ENCODE results near the gene STX8.

The STX8 gene

GRCh38 chr17:9488556-9488955 is 87.1 kb downstream of the STX8 start:
- Histone ChIP-seq H3K4me3 (ENCODE audit: low read length) (no peak overlapping the region), H3K9me3 (ENCODE audit: insufficient read depth, low read length) (no peaks in the 10 kb centered on the region)
- TF ChIP-seq CTCF (IDR thresholded peaks at IDR 0.05; ENCODE audit: low read depth, low read length) (no peak), EZH2phosphoT487 (IDR thresholded peaks at IDR 0.05; ENCODE audit: low read depth) (no peak)

GRCh38 chr17:9487406-9487805 is 88.2 kb downstream of the STX8 start:
- no peak overlapping the region for H3K4me2 ChIP-seq (ENCODE audit: low read length)
- no peaks in the 10 kb centered on the region for H3K4me1 ChIP-seq (ENCODE audit: low read length)
- H3K4me3 ChIP-seq (ENCODE audit: low read length) = no peak overlapping the region
- H3K9me3 ChIP-seq (ENCODE audit: insufficient read depth, low read length) = no peaks in the 10 kb centered on the region
- no peak for TF ChIP-seq CTCF (IDR thresholded peaks at IDR 0.05; ENCODE audit: low read depth, low read length)
- no peaks in the 10 kb centered on the region for H3K27me3 ChIP-seq (ENCODE audit: low read depth, low read length)
- H3K27ac ChIP-seq (ENCODE audit: low read length) = no peak overlapping the region
- no peak overlapping the region for H2AFZ ChIP-seq (ENCODE audit: low read depth, low read length)
- H3K79me2 ChIP-seq (ENCODE audit: low read length) = no peaks in the 10 kb centered on the region
- H4K20me1 ChIP-seq (ENCODE audit: insufficient read depth, low read length) = no peaks in the 10 kb centered on the region
- H3K9ac ChIP-seq (ENCODE audit: low read length) = no peak overlapping the region
- no peaks in the 10 kb centered on the region for H3K36me3 ChIP-seq (replicated peaks; ENCODE audit: low read depth, low read length)

More at GRCh38 chr17:9488556-9488955, 87.1 kb downstream of the STX8 start:
- Histone ChIP-seq H3K27me3 (ENCODE audit: low read depth, low read length) (no peaks in the 10 kb centered on the region), H3K4me2 (ENCODE audit: low read length) (no peak overlapping the region), H3K36me3 (replicated peaks; ENCODE audit: low read depth, low read length) (no peaks in the 10 kb centered on the region), H3K27ac (ENCODE audit: low read length) (no peak overlapping the region), H3K9ac (ENCODE audit: low read length) (no peak overlapping the region), H3K79me2 (ENCODE audit: low read length) (no peaks in the 10 kb centered on the region), H2AFZ (ENCODE audit: low read depth, low read length) (no peak overlapping the region), H4K20me1 (ENCODE audit: insufficient read depth, low read length) (no peaks in the 10 kb centered on the region), H3K4me1 (ENCODE audit: low read length) (no peaks in the 10 kb centered on the region)

- no peak for TF ChIP-seq EZH2phosphoT487 (IDR thresholded peaks at IDR 0.05; ENCODE audit: low read depth)
- TF ChIP-seq CTCF (IDR thresholded peaks at IDR 0.05; ENCODE audit: low read depth, low read length) = no peak
- Histone ChIP-seq H3K9ac (ENCODE audit: low read length) (no peak overlapping the region), H3K27ac (ENCODE audit: low read length) (no peak overlapping the region), H4K20me1 (ENCODE audit: insufficient read depth, low read length) (no peaks in the 10 kb centered on the region), H3K4me3 (ENCODE audit: low read length) (no peak overlapping the region), H3K27me3 (ENCODE audit: low read depth, low read length) (no peaks in the 10 kb centered on the region), H3K36me3 (replicated peaks; ENCODE audit: low read depth, low read length) (no peaks in the 10 kb centered on the region), H3K9me3 (ENCODE audit: insufficient read depth, low read length) (no peaks in the 10 kb centered on the region), H3K79me2 (ENCODE audit: low read length) (no peaks in the 10 kb centered on the region), H3K4me1 (ENCODE audit: low read length) (no peaks in the 10 kb centered on the region), H2AFZ (ENCODE audit: low read depth, low read length) (no peak overlapping the region), H3K4me2 (ENCODE audit: low read length) (no peak overlapping the region)
These were observed 90.8 kb downstream of the STX8 start for GRCh38 chr17:9484789-9485188.

- TF ChIP-seq EZH2phosphoT487 (IDR thresholded peaks at IDR 0.05; ENCODE audit: low read depth) = no peak
- TF ChIP-seq CTCF (IDR thresholded peaks at IDR 0.05; ENCODE audit: low read depth, low read length) = no peak
- Histone ChIP-seq H3K27me3 (ENCODE audit: low read depth, low read length) (no peaks in the 10 kb centered on the region), H3K79me2 (ENCODE audit: low read length) (no peaks in the 10 kb centered on the region), H4K20me1 (ENCODE audit: insufficient read depth, low read length) (no peaks in the 10 kb centered on the region), H2AFZ (ENCODE audit: low read depth, low read length) (no peak overlapping the region), H3K4me3 (ENCODE audit: low read length) (no peak overlapping the region), H3K36me3 (replicated peaks; ENCODE audit: low read depth, low read length) (no peaks in the 10 kb centered on the region), H3K4me1 (ENCODE audit: low read length) (no peaks in the 10 kb centered on the region), H3K4me2 (ENCODE audit: low read length) (no peak overlapping the region), H3K9me3 (ENCODE audit: insufficient read depth, low read length) (no peaks in the 10 kb centered on the region), H3K27ac (ENCODE audit: low read length) (no peak overlapping the region), H3K9ac (ENCODE audit: low read length) (no peak overlapping the region)
These were observed 95.7 kb downstream of the STX8 start for GRCh38 chr17:9479964-9480363.
